H4 (cell line): Measurements from ENCODE around the gene ODC1. TPM values are rescaled to one million over a fixed set of nuclear protein-coding genes. Genes with fewer than 3 reads are reported as not detected.
A peak's percentile ranks its signal among the peaks of the same experiment; 100 is the strongest.

Experiments
- DNase-seq: peaks from one replicate; pipeline ENCODE4 v3.0.0-alpha.2; 2015; ENCODE audit warnings: low spot score
- total RNA-seq: library from RNA; depleted of rRNA; stranded (reverse); fragments of >200 nt; shearing (Covaris generic); gene quantifications from 2 replicates; pipeline ENCODE4 v1.2.3, GENCODE V29; 2014

ODC1 gene
- total RNA-seq, 1 experiment from 2014 or later, result 123 TPM

- peak; percentile 51 for DNase-seq
These were observed 13.0 kb downstream of the ODC1 start for GRCh38 chr2:10434886-10435819.

- no peak for DNase-seq
These were observed 13.9 kb downstream of the ODC1 start for GRCh38 chr2:10433947-10434885.

- no peak for DNase-seq
These were observed 14.7 kb downstream of the ODC1 start for GRCh38 chr2:10433264-10433946.

DNA sequence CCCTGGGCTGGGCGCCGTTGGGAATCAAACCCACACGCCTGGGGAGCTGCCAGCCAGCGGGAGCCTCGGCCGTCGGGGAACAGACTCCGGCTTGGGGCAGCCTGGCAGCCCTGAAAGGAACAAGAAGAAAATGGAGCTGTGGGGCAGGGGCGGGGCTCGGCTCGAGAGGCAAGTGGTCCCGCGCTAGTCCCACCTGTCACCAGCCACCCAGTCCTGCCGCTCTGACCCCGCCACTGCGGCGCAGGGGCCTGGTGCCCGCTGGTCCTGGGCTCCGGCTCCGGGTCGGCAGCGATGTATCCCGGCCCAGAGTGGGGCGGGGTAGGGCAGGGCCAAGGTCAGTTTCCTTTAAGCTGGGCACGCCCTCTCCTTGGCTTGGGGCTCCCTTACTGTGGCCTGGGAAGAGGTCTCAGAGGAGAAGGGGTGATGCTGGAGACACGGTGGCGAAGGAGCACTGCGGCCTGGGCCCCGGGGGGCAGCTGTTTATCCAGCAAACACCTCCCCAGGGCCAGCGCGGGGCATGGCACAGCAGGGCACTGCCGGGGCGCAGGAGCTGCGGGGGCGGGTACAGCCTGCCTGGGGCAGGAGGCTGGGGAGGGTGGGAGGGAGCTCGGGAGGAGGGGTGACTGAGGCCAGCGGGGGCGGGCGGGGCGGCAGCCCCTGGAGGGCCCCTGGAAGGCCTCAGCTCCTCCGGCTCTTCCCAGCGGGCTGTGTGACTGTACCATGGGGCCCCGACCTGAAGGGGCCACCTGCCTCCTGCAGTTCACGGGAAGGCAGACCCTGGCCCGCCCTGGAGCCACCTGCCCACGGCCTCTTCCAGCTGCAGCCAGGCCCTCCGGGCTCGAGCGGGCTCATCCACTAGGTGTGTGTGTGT is 15.6 kb downstream of the ODC1 start:
- DNase-seq, result no peak

DNA sequence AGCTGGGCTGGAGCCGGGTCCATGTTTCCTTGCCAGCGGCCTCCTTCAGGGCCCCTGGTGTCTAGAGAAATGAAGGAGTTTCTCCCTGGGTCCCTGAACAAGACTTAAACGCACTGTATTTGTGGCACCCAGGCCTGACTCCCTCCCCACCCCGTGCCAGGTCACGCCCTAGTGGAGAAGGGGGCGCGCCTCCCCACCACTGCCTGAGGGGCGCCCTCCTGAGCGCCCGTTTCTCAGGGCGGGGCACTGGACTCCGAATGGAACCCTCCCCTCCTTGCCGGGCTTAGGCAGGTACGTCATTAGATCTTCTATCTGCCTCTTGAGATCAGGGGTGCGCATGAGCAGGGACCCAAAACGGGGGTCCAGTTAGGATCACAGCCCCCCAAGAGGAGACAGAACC is 16.3 kb downstream of the ODC1 start:
- DNase-seq, result no peak

DNA sequence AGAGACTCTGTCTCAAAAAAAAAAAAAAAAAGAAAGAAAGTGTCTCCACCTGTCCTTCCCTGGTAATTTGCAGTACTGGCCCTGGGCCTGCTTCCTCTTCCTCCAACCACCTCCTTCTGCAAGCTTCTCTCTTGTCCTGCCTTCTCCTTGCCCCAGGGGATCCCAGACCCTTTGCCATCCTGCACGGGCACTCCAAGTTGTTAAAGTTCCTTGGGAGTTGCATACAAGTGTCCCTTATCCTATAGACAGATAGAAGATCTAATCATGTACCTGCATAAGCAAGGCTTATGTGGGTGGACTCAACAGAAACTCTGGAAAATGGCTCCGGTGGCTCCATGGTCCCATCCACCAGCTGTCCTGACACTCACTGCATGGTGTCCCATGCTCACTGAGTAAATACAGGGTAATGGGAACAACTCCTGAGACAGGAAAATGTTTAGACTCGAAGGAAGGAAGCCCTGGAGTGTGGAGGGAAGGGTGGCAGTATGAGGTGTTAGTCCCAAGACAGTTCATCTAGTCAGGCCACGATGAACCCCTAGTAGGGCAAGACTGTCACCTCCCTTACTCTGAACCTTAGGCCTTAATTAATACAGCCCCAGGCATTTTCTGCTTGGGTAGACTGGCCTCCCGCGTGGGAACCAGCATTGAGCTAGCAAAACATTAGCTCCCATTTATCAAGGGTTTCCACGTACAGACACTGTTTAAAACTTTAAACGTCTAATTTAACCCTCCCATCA is 17.1 kb downstream of the ODC1 start:
- no peak for DNase-seq

GRCh38 chr2:10428924-10429323 is 19.2 kb downstream of the ODC1 start:
- no peak for DNase-seq

DNA sequence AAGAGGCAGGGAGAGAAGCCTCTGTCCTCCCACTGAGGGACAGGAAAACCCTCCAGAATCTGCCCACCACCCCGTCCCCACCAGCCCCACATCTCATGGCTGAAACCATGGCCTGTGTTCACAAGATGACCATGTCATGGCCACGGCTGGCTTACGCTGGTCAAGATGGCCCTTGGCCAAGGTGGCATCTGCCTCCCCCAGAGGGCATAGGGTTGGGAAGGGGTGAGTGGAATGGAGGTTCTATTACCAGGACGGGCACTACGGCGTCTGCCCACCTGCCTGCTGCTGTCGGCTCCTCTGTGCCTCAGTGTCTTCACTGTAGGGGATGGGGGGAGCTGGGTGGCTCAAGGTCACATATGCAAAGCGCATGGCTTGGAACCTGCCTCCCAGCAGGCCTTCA is 19.8 kb downstream of the ODC1 start:
- no peak for DNase-seq

DNA sequence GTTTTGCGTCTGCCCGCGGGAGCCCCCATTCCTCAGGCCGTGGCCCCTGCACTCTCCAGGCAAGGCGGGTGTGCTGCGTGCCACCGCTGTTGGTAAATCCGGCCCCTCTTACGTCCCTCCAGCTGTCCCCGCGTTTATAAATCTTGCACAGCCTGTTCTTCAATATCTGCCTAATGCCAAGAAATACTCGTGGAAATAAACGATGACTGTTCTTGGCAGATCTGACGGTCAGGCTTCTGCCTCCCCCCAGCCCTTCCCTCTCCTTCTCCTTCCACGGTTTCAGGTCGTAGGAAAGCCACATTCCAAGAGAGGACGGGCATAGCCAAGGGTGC is 20.5 kb downstream of the ODC1 start:
- no peak for DNase-seq

- DNase-seq, result no peak
These were observed 21.2 kb downstream of the ODC1 start for GRCh38 chr2:10426726-10427617.

- no peak for DNase-seq
These were observed 22.4 kb downstream of the ODC1 start for GRCh38 chr2:10425699-10426098.

DNA sequence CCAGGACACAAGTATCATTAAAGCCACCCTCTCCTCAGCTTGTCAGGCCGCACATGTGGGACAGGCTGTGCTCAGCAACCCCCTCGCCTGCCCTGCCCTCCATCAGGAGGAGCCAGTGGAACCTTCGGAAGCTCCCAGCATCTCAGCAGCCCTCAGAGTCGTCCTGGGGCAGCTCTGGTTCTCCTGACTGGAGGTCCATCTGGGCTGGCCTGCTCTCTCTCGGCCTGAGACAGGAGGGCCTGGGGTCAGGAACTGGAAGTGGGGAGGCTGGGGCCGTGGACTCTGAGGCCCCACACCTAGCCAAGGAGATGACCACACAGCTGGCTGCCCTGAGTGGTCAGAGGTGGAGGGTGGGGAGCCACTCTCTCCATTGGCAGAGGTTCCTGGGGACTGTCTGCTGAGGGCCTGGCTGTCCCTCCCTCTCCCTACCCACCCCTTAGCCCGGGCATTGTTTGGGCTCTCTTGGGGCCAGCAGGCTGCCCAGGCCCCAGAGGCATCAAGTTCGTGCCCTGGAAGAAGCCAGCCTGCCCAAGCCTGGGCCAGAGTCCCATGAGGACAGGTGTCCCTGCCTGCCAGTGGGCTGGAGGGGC is 23.1 kb downstream of the ODC1 start:
- DNase-seq, result no peak

- no peak for DNase-seq
These were observed 24.1 kb downstream of the ODC1 start for GRCh38 chr2:10424051-10424450.

GRCh38 chr2:10423400-10423774 is 24.7 kb downstream of the ODC1 start:
- no peak for DNase-seq

DNA sequence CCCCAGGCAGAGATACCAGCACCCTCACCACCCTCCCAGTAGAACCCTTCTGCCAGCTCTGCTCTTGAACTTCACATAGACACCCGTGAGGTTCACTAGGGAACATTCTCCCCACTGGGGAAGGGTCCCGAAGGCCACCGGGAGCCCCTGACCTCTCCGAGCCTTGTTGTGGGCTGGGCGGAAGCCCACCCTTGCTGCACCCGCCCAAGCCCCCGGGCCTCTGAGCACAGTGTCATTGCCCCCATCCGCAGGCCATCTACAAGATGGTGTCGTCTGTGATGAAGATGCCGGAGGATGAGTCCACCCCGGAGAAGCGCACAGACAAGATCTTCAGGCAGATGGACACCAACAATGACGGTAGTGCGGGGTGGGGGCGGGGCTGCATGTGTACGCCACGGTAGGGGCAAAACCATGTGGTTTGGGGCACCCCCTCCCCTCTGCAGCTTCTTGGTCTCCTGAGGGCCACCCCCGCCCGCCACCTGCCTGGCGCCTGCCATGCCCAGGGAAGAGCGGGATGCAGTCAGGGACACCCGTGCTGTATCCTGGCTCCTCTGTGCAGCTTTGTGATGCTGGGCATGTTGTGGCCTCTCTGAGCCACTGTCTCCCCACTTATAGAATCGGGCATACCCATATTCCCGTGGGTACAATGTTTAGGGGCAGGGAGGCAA is 25.3 kb downstream of the ODC1 start:
- no peak for DNase-seq

DNA sequence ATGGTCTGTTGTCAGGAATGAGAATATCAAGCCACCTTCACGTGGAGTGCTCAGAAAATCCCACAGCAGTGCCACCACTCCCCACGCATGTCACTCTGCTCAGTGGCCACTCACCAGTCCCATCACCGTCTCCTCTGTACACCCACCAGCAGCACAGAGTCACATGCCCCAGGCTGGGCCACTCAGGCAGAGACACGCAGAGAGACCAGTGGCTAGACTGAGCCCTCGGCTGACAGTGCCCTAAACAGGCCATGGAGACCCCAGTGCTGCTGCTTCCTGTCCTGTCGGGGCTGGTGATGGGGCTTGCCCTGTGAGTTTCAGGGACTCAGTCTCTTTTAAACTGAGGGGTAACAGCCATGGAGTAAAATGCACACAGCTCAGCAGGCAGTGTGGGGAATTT is 25.9 kb downstream of the ODC1 start:
- DNase-seq, result no peak

DNA sequence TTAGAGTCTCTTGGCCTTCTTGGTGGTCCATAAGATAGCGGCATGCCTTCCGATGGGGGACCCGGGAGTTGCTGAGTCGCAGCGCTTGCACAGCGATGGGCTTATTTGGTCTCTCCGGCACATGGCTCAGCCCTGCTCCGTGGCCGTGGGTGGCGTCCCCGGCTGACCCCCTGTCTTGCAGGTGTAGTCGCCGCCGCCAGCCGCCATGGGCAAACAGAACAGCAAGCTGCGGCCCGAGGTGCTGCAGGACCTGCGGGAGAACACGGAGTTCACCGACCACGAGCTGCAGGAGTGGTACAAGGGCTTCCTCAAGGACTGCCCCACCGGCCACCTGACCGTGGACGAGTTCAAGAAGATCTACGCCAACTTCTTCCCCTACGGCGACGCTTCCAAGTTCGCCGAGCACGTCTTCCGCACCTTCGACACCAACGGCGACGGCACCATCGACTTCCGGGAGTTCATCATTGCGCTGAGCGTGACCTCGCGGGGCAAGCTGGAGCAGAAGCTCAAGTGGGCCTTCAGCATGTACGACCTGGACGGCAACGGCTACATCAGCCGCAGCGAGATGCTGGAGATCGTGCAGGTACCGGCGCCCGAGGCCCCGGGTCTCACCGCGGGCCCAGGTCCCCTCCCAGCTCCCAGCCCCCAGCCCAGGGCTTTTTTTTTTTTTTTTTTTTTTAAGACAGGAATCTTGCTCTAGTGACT is 28.4 kb downstream of the ODC1 start:
- no peak for DNase-seq
